Fibroblast of lung (primary cell): ENCODE measurements around the gene GABRG3.

ENCODE experiments used
- EZH2 ChIP-seq: IDR thresholded peaks from 2 replicates; pipeline ENCODE4 v1.5.1; 2012; ENCODE audit warnings: low read length, control low read depth, mild to moderate bottlenecking; ENCODE audit errors: missing control alignments
- TF ChIP-seq, protein P1 (sequence below), 2 donors: IDR thresholded peaks in 1 of 2; conservative IDR thresholded peaks in 1 of 2; 1 replicate in 1 of 2; 2 replicates in 1 of 2; pipeline ENCODE4 v1.5.1; 2011 to 2012; ENCODE audit warnings: low read length in 2 of 2, control low read depth in 1 of 2, inconsistent platforms in 1 of 2, low read depth in 1 of 2, mild to moderate bottlenecking in 1 of 2

DNA sequence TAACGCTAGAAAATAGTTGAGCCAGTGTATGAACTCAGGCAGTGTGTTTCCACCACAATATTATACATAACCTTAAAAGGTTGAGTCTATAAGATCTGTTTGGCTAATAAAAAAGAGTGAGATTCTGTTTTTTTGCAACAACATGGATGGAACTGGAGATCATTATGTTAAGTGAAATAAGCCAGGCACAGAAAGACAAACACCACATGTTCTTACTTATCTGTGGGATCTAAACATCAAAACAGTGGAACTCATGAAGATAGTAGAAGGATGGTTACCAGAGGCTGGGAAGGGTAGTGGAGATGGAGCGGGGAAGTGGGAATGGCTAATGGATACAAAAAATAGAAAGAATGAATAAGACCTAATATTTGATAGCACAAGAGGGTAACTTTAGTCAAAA is 150.7 kb downstream of the GABRG3 start:
- TF ChIP-seq, protein P1, sequence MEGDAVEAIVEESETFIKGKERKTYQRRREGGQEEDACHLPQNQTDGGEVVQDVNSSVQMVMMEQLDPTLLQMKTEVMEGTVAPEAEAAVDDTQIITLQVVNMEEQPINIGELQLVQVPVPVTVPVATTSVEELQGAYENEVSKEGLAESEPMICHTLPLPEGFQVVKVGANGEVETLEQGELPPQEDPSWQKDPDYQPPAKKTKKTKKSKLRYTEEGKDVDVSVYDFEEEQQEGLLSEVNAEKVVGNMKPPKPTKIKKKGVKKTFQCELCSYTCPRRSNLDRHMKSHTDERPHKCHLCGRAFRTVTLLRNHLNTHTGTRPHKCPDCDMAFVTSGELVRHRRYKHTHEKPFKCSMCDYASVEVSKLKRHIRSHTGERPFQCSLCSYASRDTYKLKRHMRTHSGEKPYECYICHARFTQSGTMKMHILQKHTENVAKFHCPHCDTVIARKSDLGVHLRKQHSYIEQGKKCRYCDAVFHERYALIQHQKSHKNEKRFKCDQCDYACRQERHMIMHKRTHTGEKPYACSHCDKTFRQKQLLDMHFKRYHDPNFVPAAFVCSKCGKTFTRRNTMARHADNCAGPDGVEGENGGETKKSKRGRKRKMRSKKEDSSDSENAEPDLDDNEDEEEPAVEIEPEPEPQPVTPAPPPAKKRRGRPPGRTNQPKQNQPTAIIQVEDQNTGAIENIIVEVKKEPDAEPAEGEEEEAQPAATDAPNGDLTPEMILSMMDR (conservative IDR thresholded peaks at IDR 0.05 in 1 of 2, IDR thresholded peaks at IDR 0.05 in 1 of 2; ENCODE audit: low read depth in 1 of 2, low read length in 2 of 2): no peak
- TF ChIP-seq EZH2: no peak
